GM21717 (cell line): ENCODE data around the gene UBXN1.

ENCODE experiments used
- ATAC-seq: cut with Tn5 transposase; IDR thresholded peaks from one replicate; pipeline ENCODE4 v1.9.1; 2021; ENCODE audit warnings: mild to moderate bottlenecking, moderate library complexity; ENCODE audit not compliant: unreplicated experiment

UBXN1 gene

GRCh38 chr11:62647609-62648005 lies 31.3 kb downstream of the UBXN1 start:
- no peak for ATAC-seq

GRCh38 chr11:62646825-62647608 lies 31.9 kb downstream of the UBXN1 start:
- no peak for ATAC-seq

GRCh38 chr11:62645946-62646824 lies 32.7 kb downstream of the UBXN1 start, which contains the start of gene GANAB:
GANAB (minus strand) TSS chr11:62646613; CDS start chr11:62646599, 14 bp downstream.
- peak; percentile 83 for ATAC-seq

- ATAC-seq, result no peak
These were observed 33.3 kb downstream of the UBXN1 start for GRCh38 chr11:62645671-62645945.

DNA sequence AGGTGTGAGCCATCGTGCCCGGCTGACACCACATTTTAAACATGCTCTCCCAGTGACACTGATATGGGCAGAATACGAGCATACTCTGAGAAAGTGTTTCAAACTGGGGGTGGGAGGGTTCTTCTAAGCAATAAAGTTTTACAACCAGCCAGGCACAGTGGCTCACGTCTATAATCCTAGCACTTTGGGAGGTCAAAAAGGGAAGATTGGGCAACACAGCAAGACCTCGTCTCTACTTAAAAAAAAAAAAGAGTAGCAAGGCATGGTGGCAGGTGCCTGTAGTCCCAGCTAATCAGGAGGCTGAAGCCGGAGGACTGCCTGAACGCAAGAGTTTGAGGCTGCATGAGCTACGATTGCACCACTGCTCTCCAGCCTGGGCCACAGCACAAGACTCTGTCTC lies 34.7 kb downstream of the UBXN1 start:
- no peak for ATAC-seq

DNA sequence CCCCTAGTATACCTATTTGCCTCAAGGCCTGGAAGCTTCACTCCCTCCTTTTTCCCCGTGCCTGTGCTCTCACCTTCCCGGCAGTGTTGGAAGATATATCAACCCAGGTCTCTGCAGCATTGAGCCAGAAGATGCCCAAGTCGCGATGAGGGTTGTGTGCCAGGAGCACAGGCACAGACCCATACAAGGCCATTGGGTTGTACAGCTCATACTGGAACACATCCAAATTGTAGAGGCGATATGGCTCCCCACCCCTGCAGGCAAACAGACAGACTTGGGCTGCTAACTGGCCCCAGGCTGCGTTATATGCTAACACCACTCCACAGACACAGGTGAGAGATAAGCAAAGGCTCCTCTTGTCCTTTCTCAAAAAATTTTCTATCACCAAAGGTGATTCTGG lies 46.4 kb downstream of the UBXN1 start:
- ATAC-seq, result no peak

DNA sequence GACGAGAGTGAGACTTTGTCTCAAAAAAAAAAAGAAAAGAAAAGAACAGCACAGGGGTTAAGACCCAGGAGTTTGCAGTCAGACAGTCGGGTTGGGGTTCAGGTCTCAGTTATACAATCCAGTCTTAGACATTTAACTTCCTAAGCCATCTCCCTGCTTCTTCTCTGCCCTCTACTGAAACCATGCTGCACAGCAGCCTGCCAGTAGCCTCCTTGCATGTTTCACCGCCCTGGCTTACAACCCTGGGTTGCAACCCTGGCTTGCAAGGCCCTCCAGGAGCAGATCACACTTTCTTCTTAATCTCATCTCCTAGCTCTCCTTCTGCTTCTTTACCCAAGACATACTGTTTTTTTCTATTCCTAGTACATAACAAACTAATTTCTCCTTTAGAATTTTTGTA lies 51.2 kb downstream of the UBXN1 start:
- no peak for ATAC-seq
